Pancreas (tissue), 10 donors: ENCODE data around the gene GMDS. TPM values are rescaled to one million over a fixed set of nuclear protein-coding genes. Genes with fewer than 3 reads are reported as not detected.
A peak's percentile ranks its signal among the peaks of the same experiment; 100 is the strongest.

Experiments
- ATAC-seq, 4 donors: fragments of 200-7000 bp; cut with Tn5 transposase; one replicate each; pipeline versions ENCODE4 v1.8.0 to v1.9.1; 2020; ENCODE audit warnings: mild to moderate bottlenecking in 4 of 4, moderate library complexity in 4 of 4
- DNase-seq, 6 donors: peaks; one replicate each; pipeline ENCODE4 v3.0.0-alpha.2; 2020
- FAIRE-seq: peaks from 2 replicates; lab custom pipeline; 2012; peaks lifted over from hg19 to GRCh38; lab: Jason Lieb, UNC
- H3K27ac ChIP-seq, 4 donors: fragments of 200-600 bp; sonication (generic); 1 replicate in 3 of 4; 2 replicates in 1 of 4; pipeline versions ENCODE4 v1.5.0 to v1.8.0; 2020
- H3K27me3 ChIP-seq, 4 donors: fragments of 200-600 bp; one replicate each; pipeline ENCODE4 v1.8.0; 2021
- H3K36me3 ChIP-seq, 3 donors: fragments of 200-600 bp; sonication (generic) in 1 of 3; one replicate each; pipeline versions ENCODE4 v1.5.0 to v1.8.0; 2020 to 2021
- H3K4me1 ChIP-seq, 3 donors: fragments of 200-600 bp; one replicate each; pipeline ENCODE4 v1.8.0; 2021
- H3K4me3 ChIP-seq, 4 donors: fragments of 200-600 bp; sonication (generic) in 2 of 4; one replicate each; pipeline versions ENCODE4 v1.5.0 to v1.8.0; 2020 to 2021
- H3K9me3 ChIP-seq, 4 donors: fragments of 200-600 bp; one replicate each; pipeline ENCODE4 v1.8.0; 2021
- CTCF ChIP-seq, 4 donors: fragments of 200-600 bp; sonication (generic) in 3 of 4; IDR thresholded peaks; one replicate each; pipeline versions ENCODE4 v1.5.0 to v1.8.0; 2021; ENCODE audit warnings: antibody characterized with exemption in 4 of 4
- WGBS, 2 donors: extraction: QIAGEN DNeasy Blood & Tissue Kit; methylation state at CpG; one replicate each; pipeline ENCODE4 v1.1.7; 2013; 5-methylcytosine and 5-hydroxymethylcytosine counted together
- intact Hi-C, 3 donors: fragments of 100-400 bp; cut with DNase I; formaldehyde crosslinking; loops; one replicate each; pipeline versions ENCODE4 v1.11.1 to v1.14.2; 2022
- polyA plus RNA-seq, 2 donors: library from polyadenylated mRNA; stranded (reverse); fragments of 200-250 nt; gene quantifications; one replicate each; pipeline ENCODE4 v1.2.3, GENCODE V29; 2013
- total RNA-seq, 6 donors: library from RNA; stranded (reverse); fragmentation: NEBNext Ultra II Directional in 4 of 6; extraction: Animal tissue kit (Norgen Biotek cat#: 25700) in 4 of 6; gene quantifications; one replicate each; pipeline versions ENCODE4 v1.2.1 to v1.2.4, GENCODE V29; 2021 to 2023
- donor health status: healthy with polysubstance abuse.
- donor health status: DM: no; HTN: no; CAD: no; lungs with moderate emphysema.
- donor health status: DM: no; HTN: no; CAD: no.
- donor health status: control.
- donor health status: control.
- donor health status: Bipolar disorder and iron deficiency.
- donor health status: DM: yes; HTN: yes; CAD: no.
- donor health status: DM: no; HTN: no; CAD: no.
- donor health status: DM: no; HTN: no; CAD: no.
- donor health status: DM: yes; HTN: yes; CAD: no.

Gene GMDS
- total and polyA plus RNA-seq, 8 donors: 7.6 to 40.8 (median 26.5) TPM

- 88 to 97% methylated on average over 1 of the region's 1 CpG for WGBS, 2 donors
- intact Hi-C loops: no loop called here
- Histone ChIP-seq H3K27me3 (no peaks in the 10 kb centered on the region), H3K4me3 (no peak overlapping the region), H3K4me1 (no peaks in the 10 kb centered on the region), H3K36me3 (no peaks in the 10 kb centered on the region), H3K27ac (no peak overlapping the region), H3K9me3 (no peaks in the 10 kb centered on the region)
- no peak for TF ChIP-seq CTCF (IDR thresholded peaks at IDR 0.05)
- no peak for ATAC-seq
- DNase-seq: no peak
- no peak for FAIRE-seq
Measured at GRCh38 chr6:2077826-2078225, 167.6 kb downstream of the GMDS start.

GRCh38 chr6:2073476-2073875 is 171.9 kb downstream of the GMDS start:
- no peak for ATAC-seq
- FAIRE-seq: no peak
- no peaks in the 10 kb centered on the region for H3K36me3 ChIP-seq
- intact Hi-C loops: no loop called here
- H3K4me1 ChIP-seq: no peaks in the 10 kb centered on the region
- no peak for DNase-seq
- H3K9me3 ChIP-seq: no peaks in the 10 kb centered on the region
- 72 to 73% methylated on average over 2 of the region's 2 CpGs for WGBS, 2 donors
- no peak for TF ChIP-seq CTCF (IDR thresholded peaks at IDR 0.05)
- no peak overlapping the region for H3K4me3 ChIP-seq
- no peak overlapping the region for H3K27ac ChIP-seq
- H3K27me3 ChIP-seq: no peaks in the 10 kb centered on the region

GRCh38 chr6:2072453-2072852 is 173.0 kb downstream of the GMDS start:
- Histone ChIP-seq H3K4me1 (no peaks in the 10 kb centered on the region), H3K9me3 (no peaks in the 10 kb centered on the region), H3K27ac (no peak overlapping the region), H3K27me3 (no peaks in the 10 kb centered on the region), H3K4me3 (no peak overlapping the region), H3K36me3 (no peaks in the 10 kb centered on the region)
- intact Hi-C loops: no loop called here
- ATAC-seq (no peak), DNase-seq (no peak), FAIRE-seq (no peak)
- no peak for TF ChIP-seq CTCF (IDR thresholded peaks at IDR 0.05)

GRCh38 chr6:2063547-2063946 is 181.9 kb downstream of the GMDS start:
- peak; percentile 46 to 83 (median 66) for ATAC-seq
- WGBS, 2 donors: 7 to 16% methylated on average over 3 of the region's 3 CpGs
- intact Hi-C loops: no loop called here

More at GRCh38 chr6:2063547-2063946, 181.9 kb downstream of the GMDS start:
- H3K27me3 ChIP-seq: no peaks in the 10 kb centered on the region
- peak overlapping the region in 2 of 4 donors; percentile 31 to 41 for H3K27ac ChIP-seq
- DNase-seq (no peak), FAIRE-seq (no peak)
- H3K36me3 ChIP-seq: no peaks in the 10 kb centered on the region
- peaks cover 12 to 29% (median 27%) of the 10 kb centered on the region in 3 donors for H3K4me1 ChIP-seq
- H3K4me3 ChIP-seq: no peak overlapping the region
- no peaks in the 10 kb centered on the region for H3K9me3 ChIP-seq
- TF ChIP-seq CTCF (IDR thresholded peaks at IDR 0.05): no peak
